HEK293 (cell line): ENCODE results near the gene MUSTN1.

Experiments used
- CTCF ChIA-PET: fragments of 350-600 bp; formaldehyde crosslinking; extraction: SDS; loops from one replicate; lab custom pipeline; 2021; ENCODE audit warnings: antibody characterized with exemption; lab: Yijun Ruan, JAX
- POLR2A ChIA-PET: fragments of 300-600 bp; formaldehyde crosslinking; extraction: SDS; loops from one replicate; lab custom pipeline; 2020; ENCODE audit warnings: antibody characterized with exemption, inconsistent platforms; lab: Yijun Ruan, JAX
- H3K27ac ChIP-seq: fragments of 200-500 bp; sonication (Bioruptor generic); 2 replicates; pipeline ENCODE4 v1.5.1; 2014; ENCODE audit warnings: low read depth, low read length, control low read depth, inconsistent platforms; ENCODE audit errors: extremely low read depth
- H3K36me3 ChIP-seq, 2 experiments: fragments of 200-500 bp in 1 of 2; sonication (Bioruptor generic) in 1 of 2; 1 replicate in 1 of 2; 2 replicates in 1 of 2; pipeline ENCODE4 v1.5.1; 2014 to 2017; ENCODE audit warnings: inconsistent platforms in 2 of 2, low read length in 2 of 2; ENCODE audit not compliant: control insufficient read depth in 2 of 2, insufficient read depth in 1 of 2
- H3K4me1 ChIP-seq: fragments of 200-500 bp; sonication (Bioruptor generic); 2 replicates; pipeline ENCODE4 v1.5.1; 2014; ENCODE audit warnings: mild to moderate bottlenecking, low read length, inconsistent platforms; ENCODE audit not compliant: control insufficient read depth, insufficient read depth
- H3K4me3 ChIP-seq: 2 replicates; pipeline ENCODE4 v1.5.1; 2011; ENCODE audit warnings: low read depth, mild to moderate bottlenecking, control low read depth, low read length, moderate library complexity
- H3K9me3 ChIP-seq: fragments of 200-500 bp; sonication (Bioruptor generic); 2 replicates; pipeline ENCODE4 v1.5.1; 2014; ENCODE audit warnings: low read depth, low read length, inconsistent platforms; ENCODE audit not compliant: control insufficient read depth, insufficient read depth
- BCL11B ChIP-seq: fragments of 450-650 bp; formaldehyde crosslinking; IDR thresholded peaks from 2 replicates; pipeline ENCODE4 v1.5.1; 2016; ENCODE audit warnings: low read depth, missing biosample characterization, missing genetic modification characterization
- CTCF ChIP-seq: fragments of 450-650 bp; formaldehyde crosslinking; IDR thresholded peaks from 2 replicates; pipeline ENCODE4 v1.5.1; 2016; ENCODE audit warnings: missing biosample characterization, missing genetic modification characterization
- GLIS1 ChIP-seq: fragments of 450-650 bp; formaldehyde crosslinking; IDR thresholded peaks from 2 replicates; pipeline ENCODE4 v1.5.1; 2016; ENCODE audit warnings: missing biosample characterization, missing genetic modification characterization
- HOXD13 ChIP-seq: sonication (generic); formaldehyde crosslinking; IDR thresholded peaks from 2 replicates; pipeline ENCODE4 v1.8.0; 2022; ENCODE audit warnings: missing genetic modification reagents, borderline replicate concordance
- KLF8 ChIP-seq: fragments of 450-650 bp; formaldehyde crosslinking; IDR thresholded peaks from 2 replicates; pipeline ENCODE4 v1.5.1; 2016; ENCODE audit warnings: missing biosample characterization, missing genetic modification characterization
- PRDM10 ChIP-seq: fragments of 450-650 bp; formaldehyde crosslinking; IDR thresholded peaks from 2 replicates; pipeline ENCODE4 v1.5.1; 2016; ENCODE audit warnings: missing biosample characterization, missing genetic modification characterization
- PRDM6 ChIP-seq: fragments of 450-650 bp; formaldehyde crosslinking; IDR thresholded peaks from 2 replicates; pipeline ENCODE4 v1.5.1; 2017; ENCODE audit warnings: missing biosample characterization, missing genetic modification characterization
- SETDB1 ChIP-seq: IDR thresholded peaks from one replicate; pipeline ENCODE4 v1.6.1; 2017; ENCODE audit warnings: mild to moderate bottlenecking, low read length, moderate library complexity, mixed read lengths; ENCODE audit not compliant: insufficient read length
- TRIM28 ChIP-seq: IDR thresholded peaks from 2 replicates; pipeline ENCODE4 v1.6.1; 2011; ENCODE audit warnings: low read length, control low read depth, borderline replicate concordance
- YY1 ChIP-seq: fragments of 450-650 bp; formaldehyde crosslinking; IDR thresholded peaks from 2 replicates; pipeline ENCODE4 v1.5.1; 2018; ENCODE audit warnings: missing biosample characterization, missing genetic modification characterization
- ZIC2 ChIP-seq: fragments of 450-650 bp; formaldehyde crosslinking; IDR thresholded peaks from 2 replicates; pipeline ENCODE4 v1.5.1; 2016; ENCODE audit warnings: missing biosample characterization, missing genetic modification characterization
- ZNF18 ChIP-seq: fragments of 450-650 bp; formaldehyde crosslinking; IDR thresholded peaks from 2 replicates; pipeline ENCODE4 v1.5.1; 2016; ENCODE audit warnings: missing biosample characterization, missing genetic modification characterization
- ZNF239 ChIP-seq: fragments of 450-650 bp; formaldehyde crosslinking; IDR thresholded peaks from 2 replicates; pipeline ENCODE4 v1.5.1; 2016; ENCODE audit warnings: missing biosample characterization, missing genetic modification characterization
- ZNF624 ChIP-seq: fragments of 450-650 bp; formaldehyde crosslinking; IDR thresholded peaks from 2 replicates; pipeline ENCODE4 v1.5.1; 2017; ENCODE audit warnings: missing biosample characterization, missing genetic modification characterization
- TF ChIP-seq, protein P1 (sequence below): fragments of 450-650 bp; formaldehyde crosslinking; IDR thresholded peaks from 2 replicates; pipeline ENCODE4 v1.5.1; 2016; ENCODE audit warnings: missing biosample characterization, missing genetic modification characterization
- TF ChIP-seq, protein P2 (sequence below): fragments of 450-650 bp; IDR thresholded peaks from 2 replicates; pipeline ENCODE4 v1.5.1; 2018; ENCODE audit warnings: missing biosample characterization, mild to moderate bottlenecking, missing genetic modification characterization

MUSTN1 gene

DNA sequence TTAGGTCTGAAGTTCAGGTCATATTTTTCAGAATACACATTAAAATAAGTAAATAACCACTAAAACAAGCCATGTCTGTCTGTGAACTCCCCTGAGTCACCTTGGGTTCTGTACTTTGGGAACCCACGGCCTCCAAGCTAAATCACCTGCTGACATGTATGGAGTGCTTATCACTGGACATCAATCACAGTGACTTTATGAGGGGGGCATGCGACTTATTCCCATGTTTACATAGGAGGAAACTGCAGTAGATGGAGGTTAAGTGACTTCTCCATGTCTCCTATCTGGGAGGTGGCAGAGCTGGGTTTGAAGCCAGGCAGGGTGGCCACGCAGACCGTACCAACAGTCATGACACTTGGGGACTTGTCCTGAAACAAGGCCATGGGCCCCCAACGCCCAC, 12.5 kb downstream of the MUSTN1 start:
- TF ChIP-seq HOXD13 (CRISPR knock-in tag): no peak
- 0 out of 2 replicates have a peak, but pooled peaks have one; percentile 23 for TF ChIP-seq GLIS1 (tag by site-specific recombination)
- peak; percentile 59; the same call in 1 of the 2 replicates for TF ChIP-seq PRDM10 (tag by site-specific recombination)
- peak; percentile 66 for TF ChIP-seq PRDM6 (tag by site-specific recombination)
- 0 out of 2 replicates have a peak, but pooled peaks have one; percentile 6 for TF ChIP-seq ZNF18 (tag by site-specific recombination)
- peak; percentile 27; the same call in 1 of the 2 replicates for TF ChIP-seq ZIC2
- TF ChIP-seq, all 188 proteins: peak for 5
- H3K27ac ChIP-seq: no peak overlapping the region
- peaks cover 0 to 4% of the 10 kb centered on the region in 2 experiments; a peak in 1 of 3 replicates for H3K36me3 ChIP-seq
- H3K4me3 ChIP-seq: no peak overlapping the region
- no peaks in the 10 kb centered on the region for H3K9me3 ChIP-seq
- no peaks in the 10 kb centered on the region for H3K4me1 ChIP-seq
- ChIA-PET CTCF (interaction anchor here (0.6 to 2.0 kb wide), 5 partner anchors 8 to 1167 kb away, joined by 3 to 6 read pairs (median 5); partner anchors contain the start of gene ITIH4), POLR2A (no interaction called here)

DNA sequence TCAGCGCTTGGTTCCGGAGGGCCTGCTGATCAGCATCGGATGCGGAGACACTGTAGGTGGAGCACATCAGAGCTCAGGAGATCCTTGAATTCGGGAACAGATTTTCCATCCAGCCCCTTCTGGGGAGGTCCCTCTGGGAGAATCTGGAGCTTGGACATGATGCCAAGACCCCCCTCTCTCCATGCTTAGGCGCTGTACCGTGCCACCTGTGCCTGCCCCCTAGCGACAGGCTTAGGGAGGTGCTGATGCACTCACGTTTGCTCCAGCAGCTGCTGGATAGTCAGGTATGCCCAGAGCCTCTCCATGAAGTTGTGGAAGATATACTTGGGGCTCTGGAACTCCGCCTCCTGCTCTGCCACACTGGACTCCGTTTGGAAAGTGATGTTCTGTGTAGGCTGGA, 14.1 kb downstream of the MUSTN1 start:
- no peaks in the 10 kb centered on the region for H3K4me1 ChIP-seq
- CTCF ChIA-PET: interaction anchor here (0.5 to 2.0 kb wide), 13 partner anchors 9 to 1283 kb away, joined by 3 to 8 read pairs (median 4); partner anchors contain the start of gene MUSTN1
- POLR2A ChIA-PET: no interaction called here
- TF ChIP-seq TRIM28 (peak; percentile 43; the same call in 1 of the 2 replicates), ZNF624 (tag by site-specific recombination) (no peak), CTCF (peak; percentile 37; the same call in 1 of the 2 replicates)
- H3K4me3 ChIP-seq: no peak overlapping the region
- peaks cover 0 to 4% of the 10 kb centered on the region in 2 experiments; a peak in 1 of 3 replicates for H3K36me3 ChIP-seq
- no peak overlapping the region for H3K27ac ChIP-seq
- no peaks in the 10 kb centered on the region for H3K9me3 ChIP-seq

DNA sequence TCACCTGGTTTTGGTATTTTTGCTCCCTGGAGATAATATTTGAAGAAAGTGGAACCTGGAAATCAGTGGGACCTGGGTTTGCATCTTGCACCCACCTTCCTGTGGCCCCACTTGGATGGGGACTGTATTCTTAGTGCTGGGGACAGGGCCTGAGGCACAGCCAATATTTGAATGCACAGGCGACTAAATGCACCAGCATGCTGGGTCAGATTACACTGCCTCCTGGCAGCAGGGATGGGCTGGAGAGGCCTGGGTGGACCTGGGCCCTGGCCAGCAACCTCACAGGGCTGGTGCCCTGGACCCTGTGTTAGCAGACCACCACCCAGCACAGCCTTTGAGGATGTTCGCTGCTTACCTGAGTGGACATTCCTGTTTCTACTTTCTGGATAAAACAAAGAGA, 14.9 kb downstream of the MUSTN1 start:
- CTCF ChIA-PET: interaction anchor here (0.6 to 1.8 kb wide), 5 partner anchors 8 to 65 kb away, joined by 3 to 8 read pairs (median 5); no protein-coding TSS in a partner anchor
- Histone ChIP-seq H3K9me3 (no peaks in the 10 kb centered on the region), H3K4me1 (no peaks in the 10 kb centered on the region), H3K27ac (no peak overlapping the region), H3K36me3 (peaks cover 0 to 4% of the 10 kb centered on the region in 2 experiments; a peak in 1 of 3 replicates), H3K4me3 (no peak overlapping the region)
- POLR2A ChIA-PET: no interaction called here
- TF ChIP-seq BCL11B (tag by site-specific recombination) (no peak), KLF8 (tag by site-specific recombination) (no peak), YY1 (tag by site-specific recombination) (no peak), ZNF239 (tag by site-specific recombination) (no peak), SETDB1 (no peak)
- TF ChIP-seq, protein P1, sequence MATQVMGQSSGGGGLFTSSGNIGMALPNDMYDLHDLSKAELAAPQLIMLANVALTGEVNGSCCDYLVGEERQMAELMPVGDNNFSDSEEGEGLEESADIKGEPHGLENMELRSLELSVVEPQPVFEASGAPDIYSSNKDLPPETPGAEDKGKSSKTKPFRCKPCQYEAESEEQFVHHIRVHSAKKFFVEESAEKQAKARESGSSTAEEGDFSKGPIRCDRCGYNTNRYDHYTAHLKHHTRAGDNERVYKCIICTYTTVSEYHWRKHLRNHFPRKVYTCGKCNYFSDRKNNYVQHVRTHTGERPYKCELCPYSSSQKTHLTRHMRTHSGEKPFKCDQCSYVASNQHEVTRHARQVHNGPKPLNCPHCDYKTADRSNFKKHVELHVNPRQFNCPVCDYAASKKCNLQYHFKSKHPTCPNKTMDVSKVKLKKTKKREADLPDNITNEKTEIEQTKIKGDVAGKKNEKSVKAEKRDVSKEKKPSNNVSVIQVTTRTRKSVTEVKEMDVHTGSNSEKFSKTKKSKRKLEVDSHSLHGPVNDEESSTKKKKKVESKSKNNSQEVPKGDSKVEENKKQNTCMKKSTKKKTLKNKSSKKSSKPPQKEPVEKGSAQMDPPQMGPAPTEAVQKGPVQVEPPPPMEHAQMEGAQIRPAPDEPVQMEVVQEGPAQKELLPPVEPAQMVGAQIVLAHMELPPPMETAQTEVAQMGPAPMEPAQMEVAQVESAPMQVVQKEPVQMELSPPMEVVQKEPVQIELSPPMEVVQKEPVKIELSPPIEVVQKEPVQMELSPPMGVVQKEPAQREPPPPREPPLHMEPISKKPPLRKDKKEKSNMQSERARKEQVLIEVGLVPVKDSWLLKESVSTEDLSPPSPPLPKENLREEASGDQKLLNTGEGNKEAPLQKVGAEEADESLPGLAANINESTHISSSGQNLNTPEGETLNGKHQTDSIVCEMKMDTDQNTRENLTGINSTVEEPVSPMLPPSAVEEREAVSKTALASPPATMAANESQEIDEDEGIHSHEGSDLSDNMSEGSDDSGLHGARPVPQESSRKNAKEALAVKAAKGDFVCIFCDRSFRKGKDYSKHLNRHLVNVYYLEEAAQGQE (tag by site-specific recombination): no peak
- TF ChIP-seq, protein P2, sequence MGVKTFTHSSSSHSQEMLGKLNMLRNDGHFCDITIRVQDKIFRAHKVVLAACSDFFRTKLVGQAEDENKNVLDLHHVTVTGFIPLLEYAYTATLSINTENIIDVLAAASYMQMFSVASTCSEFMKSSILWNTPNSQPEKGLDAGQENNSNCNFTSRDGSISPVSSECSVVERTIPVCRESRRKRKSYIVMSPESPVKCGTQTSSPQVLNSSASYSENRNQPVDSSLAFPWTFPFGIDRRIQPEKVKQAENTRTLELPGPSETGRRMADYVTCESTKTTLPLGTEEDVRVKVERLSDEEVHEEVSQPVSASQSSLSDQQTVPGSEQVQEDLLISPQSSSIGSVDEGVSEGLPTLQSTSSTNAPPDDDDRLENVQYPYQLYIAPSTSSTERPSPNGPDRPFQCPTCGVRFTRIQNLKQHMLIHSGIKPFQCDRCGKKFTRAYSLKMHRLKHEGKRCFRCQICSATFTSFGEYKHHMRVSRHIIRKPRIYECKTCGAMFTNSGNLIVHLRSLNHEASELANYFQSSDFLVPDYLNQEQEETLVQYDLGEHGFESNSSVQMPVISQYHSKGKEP: peak; percentile 68; the same call in 1 of the 2 replicates
